Islet precursor cell (in vitro differentiated cells): ENCODE measurements around the gene PSME2.
"Not testable (repeated sequence)": the region's sequence is repeated elsewhere in the genome, so short reads cannot be mapped to it uniquely, and the experiment has no call there.

Experiments used
- DNase-seq: peaks from one replicate; pipeline ENCODE4 v3.0.0-alpha.2; 2018

PSME2 gene

DNA sequence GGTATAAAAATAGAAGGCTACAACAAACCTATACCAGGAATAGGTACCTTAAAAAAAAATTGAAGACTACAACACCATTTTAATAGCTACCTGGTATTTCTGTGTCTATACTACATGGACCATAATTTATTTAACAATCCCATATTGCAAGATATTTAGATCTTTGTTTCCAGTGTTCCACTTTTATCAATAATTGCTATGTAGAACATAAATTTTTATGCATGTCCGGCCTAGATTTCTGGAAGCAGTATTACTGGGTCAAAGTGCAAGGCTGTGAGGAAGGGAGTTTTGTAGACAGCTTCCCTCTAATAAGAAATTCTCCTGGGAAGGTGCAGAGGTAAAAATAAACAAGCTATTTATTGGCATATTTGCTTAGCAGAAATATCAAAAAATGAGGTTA, 35.9 kb downstream of the PSME2 start:
- no peak for DNase-seq

DNA sequence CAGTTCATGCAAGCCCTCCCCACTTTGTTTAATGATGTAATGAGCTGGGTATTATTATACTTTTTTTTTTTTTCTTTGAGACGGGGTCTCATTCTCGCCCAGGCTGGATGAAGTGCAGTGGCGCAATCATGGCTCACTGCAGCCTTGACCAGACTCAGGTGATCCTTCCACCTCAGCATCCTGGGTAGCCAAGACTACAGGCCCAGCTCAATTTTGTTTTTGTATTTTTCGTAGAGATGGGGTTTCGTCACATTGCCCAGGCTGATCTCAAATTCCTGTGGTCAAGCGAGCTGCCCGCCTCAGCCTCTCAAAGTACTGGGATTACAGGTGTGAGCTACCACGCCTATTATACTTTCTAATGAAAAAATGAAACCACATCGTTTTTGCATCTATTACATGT, 36.4 kb downstream of the PSME2 start:
- no peak for DNase-seq

DNA sequence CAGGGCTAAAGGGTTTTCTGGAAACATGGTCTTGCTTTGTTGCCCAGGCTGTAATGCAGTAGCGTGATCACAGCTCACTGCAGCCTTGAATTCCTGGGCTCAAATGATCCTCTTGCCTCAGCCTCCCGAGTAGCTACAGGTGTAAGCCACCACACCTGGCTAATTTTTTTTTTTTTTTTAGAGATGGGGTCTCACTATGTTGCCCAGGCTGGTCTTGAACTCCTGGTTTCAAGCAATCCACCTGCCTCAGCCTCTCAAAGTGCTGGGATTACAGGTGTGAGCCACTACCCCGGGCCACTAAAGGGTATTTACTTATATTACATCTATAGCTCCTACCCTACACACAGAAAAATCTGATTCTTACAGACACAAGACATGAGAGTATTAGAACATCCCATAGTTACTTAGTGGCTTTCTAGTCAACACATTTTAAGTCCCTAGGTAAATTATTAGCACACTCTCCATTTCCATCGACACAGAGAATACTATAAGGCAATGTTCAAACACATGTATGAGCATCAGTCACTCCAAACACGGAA, 38.0 kb downstream of the PSME2 start:
- no peak for DNase-seq

DNA sequence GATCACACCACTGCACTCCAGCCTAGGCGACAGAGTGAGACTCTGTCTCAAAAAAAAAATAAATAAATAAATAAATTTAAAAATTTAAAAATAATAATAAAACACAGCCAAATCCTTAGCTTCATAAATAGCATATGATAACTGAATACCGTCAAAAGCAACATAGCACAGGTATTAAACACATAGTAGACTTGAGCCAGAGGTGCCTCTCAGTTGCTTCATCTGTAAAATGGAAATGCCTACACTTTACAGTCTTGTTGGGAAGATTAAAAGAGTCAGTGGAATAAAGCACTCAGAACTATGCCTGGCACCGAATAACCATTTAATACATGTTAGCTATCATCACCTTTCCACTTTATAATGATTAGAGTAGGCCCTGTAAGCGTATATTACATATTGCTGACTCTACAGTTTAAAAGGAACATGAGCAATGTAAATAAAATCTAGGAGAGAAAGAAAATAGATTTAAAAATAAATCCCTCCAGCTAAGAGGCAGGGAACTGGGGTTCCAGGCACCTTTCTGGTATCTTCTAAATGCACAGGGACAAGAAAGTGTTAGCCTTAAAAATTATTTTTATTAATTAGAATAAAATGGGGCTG, 39.6 kb downstream of the PSME2 start:
- DNase-seq, result no peak

DNA sequence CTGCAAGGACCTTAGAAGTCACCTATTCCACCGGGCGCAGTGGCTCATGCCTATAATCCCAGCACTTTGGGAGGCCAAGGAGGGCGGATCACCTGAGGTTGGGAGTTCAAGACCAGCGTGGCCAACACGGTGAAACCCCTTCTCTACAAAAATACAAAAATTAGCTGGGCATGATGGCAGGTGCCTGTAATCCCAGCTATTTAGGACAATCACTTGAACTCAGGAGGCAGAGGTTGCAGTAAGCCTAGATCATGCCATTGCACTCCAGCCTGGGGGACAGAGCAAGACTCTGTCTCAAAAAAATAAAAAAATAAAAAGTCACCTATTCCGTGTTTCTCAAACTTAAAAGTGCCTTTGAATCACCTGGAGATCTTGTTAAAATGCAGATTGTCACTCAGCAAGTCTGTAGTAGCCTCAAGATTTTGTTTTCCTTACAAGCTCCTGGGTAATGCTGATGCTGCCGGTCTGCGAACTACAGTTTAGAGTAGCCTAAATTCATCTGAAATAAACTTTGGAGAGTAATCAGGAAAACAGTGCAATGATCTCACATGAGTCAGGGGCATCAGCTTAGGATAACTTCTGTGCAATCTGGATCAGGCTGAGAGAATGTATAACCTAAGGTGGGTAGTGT, 40.7 kb downstream of the PSME2 start:
- DNase-seq, result not testable (repeated sequence)

DNA sequence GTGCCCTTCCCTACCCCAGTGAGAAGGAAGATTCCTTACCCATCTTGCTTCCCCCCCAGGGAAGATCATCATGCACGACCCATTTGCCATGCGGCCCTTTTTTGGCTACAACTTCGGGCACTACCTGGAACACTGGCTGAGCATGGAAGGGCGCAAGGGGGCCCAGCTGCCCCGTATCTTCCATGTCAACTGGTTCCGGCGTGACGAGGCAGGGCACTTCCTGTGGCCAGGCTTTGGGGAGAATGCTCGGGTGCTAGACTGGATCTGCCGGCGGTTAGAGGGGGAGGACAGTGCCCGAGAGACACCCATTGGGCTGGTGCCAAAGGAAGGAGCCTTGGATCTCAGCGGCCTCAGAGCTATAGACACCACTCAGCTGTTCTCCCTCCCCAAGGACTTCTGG, 43.0 kb downstream of the PSME2 start:
- no peak for DNase-seq

DNA sequence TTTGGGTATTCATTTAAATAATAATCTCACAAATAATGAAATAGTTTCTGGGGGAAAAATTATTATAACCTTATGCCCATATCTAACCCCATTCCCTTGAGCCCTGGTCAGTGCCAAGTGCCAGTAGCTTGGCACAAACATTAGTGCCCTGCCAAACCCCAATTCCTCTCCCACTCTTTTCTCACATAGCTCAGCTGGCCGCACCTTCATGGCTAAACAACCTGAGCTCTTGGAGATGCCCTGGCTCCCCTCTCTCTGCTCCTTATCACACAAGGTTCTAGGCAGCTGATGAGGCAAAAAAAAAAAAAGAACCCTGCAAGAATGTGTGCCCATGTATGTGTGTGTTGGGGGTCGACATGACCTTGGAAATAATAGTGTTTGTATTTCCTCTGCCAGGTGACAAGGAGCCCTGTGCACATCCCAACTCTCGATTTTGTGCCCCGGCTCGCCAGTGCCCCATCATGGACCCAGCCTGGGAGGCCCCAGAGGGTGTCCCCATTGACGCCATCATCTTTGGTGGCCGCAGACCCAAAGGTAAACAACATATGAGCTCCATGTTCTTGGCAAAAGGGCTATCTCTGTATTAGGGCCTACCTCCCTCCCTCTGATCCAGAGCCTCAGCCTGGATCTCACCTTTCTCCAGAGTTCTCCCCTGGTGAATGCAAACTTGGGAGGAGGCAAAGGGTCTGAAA, 43.9 kb downstream of the PSME2 start:
- DNase-seq, result no peak

DNA sequence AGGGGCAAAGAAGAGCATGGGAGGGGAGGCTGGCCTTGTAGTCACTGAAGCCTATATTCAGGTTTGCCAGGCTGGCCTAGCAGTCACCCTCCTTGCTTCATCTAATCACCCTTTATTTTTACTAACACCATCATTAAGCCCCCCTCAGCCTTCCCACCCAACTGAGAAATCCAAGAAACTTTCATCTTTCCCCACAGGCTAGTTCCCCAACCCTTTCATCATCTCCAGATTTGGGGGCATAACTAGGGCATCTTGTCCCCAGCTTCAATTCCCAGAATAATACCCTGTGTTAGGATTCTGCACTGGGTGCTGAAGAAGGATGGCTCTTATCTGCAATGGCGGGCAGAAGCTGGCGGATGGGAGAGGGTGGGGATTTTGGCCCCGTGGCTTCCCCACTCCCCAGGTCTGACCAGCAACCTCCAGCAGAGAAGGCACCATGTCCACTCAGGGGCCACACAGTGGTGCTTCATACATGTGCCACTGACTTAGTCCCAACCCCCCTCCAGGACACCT, 45.4 kb downstream of the PSME2 start:
- DNase-seq, result no peak

DNA sequence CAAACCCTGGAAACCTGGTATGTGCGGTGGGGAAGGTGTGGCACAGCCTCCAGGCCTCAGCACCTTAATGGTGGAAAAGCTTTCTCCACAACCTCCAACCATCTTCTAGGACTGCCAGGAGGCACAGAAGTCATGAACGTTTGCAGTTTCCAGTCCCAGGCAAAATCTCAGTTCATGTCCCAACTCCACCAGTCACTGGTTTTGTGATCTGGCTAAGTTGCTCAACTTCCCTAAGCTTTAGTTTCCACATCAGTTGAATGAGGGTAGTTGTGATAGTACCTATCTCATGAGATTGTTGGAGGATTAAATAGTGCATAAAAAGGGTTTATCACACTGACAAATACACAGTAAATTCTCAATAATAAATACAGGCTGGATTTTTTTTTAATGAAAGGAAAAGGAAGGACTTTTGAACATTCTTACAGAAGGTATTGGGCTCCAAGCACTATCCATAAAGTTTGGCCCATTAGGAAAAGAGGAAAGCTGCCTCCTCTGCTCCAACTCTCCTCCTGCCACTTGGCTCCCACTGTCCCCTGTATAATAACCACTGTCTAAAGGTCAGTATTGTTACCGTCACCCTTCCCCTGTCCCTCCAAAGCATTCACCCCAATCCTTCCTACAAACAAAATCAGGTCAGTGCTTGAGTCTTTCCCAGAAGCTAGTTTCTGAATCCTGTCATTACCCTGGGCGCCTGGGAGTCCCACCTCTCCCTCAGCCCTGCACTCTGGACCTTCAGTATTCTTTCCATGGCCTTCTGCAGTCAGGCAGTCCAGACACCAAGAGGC, 46.0 kb downstream of the PSME2 start:
- no peak for DNase-seq

DNA sequence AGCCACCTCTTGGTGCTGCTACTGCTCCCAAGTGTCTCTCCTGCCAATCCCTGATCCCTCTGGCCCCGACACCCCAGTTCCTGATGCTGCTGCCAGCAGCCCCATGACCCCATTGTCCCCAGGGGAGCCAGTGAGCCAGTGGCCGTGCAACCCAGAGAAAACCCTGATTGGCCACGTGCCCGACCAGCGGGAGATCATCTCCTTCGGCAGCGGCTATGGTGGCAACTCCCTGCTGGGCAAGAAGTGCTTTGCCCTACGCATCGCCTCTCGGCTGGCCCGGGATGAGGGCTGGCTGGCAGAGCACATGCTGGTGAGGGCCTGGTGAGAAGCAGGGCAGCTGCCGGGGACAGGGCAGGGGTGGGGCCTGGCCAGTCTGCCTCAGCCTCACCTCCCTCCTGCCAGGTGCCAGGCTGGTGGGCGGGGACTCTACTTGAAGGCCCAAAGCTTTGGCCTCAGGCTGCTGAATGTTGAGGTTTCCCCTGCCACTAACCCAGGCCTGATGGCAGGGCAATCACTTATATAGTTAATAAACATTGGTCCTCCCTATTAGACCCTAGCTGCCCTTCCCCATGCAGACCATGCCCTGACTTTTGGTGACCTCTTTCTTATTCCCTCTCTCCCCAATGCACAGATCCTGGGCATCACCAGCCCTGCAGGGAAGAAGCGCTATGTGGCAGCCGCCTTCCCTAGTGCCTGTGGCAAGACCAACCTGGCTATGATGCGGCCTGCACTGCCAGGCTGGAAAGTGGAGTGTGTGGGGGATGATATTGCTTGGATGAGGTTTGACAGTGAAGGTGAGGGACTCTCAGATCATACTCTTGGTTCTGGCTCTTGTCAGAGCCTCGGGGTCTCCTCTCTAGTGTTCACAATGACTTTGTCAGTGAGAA, 47.2 kb downstream of the PSME2 start:
- no peak for DNase-seq

DNA sequence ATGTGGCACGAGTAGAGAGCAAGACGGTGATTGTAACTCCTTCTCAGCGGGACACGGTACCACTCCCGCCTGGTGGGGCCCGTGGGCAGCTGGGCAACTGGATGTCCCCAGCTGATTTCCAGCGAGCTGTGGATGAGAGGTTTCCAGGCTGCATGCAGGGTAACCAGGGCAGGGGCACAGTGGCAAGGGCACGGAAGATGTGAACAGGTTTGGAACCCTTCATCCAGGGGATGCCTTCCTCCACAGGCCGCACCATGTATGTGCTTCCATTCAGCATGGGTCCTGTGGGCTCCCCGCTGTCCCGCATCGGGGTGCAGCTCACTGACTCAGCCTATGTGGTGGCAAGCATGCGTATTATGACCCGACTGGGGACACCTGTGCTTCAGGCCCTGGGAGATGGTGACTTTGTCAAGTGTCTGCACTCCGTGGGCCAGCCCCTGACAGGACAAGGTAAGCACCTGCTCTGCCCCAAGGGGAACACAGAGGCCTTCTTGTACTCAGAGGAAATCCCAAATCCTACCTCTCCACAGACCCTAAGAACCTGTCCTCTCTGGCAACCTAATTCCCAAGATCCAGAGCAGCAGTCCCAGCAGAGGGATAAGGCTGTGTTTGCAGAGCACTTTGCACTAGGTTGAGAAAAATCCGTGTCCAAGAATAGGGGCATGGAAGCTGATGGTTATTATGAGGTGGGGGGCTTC, 48.0 kb downstream of the PSME2 start:
- no peak for DNase-seq

DNA sequence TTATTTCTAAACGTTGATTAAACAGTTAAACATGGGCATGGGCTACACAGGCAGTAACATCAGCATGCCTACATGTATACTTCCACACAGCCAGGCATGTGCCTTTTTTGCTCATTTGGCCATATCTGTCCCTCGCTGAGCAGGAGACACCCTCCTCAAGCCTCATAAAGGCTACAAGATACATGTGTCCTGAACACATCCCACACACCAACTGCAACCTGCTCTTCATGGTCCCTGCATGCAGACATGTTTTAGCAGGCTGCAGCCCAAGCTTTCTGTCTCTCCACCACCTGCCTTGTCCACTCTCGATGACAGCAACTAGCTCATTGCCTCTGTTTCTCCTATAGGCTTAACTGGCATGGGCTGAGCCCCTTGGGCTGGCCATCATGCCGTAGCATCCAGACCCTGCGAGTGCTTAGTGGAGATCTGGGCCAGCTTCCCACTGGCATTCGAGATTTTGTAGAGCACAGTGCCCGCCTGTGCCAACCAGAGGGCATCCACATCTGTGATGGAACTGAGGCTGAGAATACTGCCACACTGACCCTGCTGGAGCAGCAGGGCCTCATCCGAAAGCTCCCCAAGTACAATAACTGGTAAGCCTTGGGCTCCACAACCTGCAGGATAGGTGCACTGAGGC, 49.7 kb downstream of the PSME2 start:
- no peak for DNase-seq

DNA sequence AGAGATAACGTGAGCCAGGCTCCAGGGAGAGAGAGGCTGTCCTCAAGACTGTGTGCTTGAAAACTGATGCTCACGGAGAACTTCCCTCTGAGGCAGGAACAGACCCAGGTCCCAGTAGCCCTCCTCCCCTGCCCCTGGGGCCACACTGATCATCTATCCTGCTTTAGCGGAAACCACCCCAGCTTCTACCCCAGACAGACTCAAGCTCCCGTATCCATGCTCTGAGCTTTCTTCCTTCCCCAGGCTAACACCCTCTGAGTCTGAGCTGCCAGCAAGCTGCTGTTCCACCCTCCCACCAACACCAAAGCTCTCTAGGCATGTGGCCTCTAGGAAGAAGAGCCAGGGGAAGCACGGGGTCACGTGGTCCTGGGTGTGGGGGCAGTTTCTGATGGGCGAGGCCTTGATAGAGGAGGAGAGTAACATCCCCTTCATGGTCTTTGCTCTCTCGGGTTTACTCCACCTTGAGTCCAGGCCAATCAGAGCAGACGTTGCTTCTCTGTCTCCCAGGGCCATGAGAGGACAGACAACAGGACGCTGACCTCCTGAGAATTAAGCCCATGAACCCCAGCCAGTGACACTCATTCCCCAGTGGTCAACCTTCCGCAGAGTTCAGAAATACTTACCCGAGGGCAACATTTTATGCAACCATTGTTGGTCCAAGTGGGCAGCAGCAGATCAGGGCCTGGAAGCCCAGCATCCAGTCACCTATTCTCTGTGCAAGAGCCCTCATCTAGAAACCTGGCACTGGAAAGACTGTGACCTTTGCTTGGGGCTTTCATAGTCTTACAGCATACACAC, 50.9 kb downstream of the PSME2 start:
- peak; percentile 84 for DNase-seq

DNA sequence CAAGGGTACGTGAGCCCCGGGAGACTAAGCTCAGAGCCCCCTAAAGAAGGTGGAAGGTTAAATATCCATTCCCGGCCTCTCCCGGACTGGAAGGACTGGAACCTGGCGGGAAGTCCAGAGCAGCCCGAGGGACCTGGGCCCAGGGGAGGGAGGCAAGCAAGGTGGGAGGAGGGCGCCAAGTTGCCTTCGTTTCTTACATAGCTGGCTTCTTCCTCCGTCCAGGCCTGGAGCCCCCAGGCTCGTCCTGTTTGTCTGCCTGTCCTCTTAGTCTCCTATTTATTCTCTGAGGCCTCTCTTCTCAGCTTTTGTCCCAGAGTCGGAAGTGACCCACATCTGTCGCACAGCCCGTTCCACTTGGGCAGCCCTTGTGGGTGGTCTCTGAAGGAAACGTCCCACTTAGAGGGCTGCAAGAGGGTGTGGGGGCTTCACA, 51.6 kb downstream of the PSME2 start:
- DNase-seq, result no peak

DNA sequence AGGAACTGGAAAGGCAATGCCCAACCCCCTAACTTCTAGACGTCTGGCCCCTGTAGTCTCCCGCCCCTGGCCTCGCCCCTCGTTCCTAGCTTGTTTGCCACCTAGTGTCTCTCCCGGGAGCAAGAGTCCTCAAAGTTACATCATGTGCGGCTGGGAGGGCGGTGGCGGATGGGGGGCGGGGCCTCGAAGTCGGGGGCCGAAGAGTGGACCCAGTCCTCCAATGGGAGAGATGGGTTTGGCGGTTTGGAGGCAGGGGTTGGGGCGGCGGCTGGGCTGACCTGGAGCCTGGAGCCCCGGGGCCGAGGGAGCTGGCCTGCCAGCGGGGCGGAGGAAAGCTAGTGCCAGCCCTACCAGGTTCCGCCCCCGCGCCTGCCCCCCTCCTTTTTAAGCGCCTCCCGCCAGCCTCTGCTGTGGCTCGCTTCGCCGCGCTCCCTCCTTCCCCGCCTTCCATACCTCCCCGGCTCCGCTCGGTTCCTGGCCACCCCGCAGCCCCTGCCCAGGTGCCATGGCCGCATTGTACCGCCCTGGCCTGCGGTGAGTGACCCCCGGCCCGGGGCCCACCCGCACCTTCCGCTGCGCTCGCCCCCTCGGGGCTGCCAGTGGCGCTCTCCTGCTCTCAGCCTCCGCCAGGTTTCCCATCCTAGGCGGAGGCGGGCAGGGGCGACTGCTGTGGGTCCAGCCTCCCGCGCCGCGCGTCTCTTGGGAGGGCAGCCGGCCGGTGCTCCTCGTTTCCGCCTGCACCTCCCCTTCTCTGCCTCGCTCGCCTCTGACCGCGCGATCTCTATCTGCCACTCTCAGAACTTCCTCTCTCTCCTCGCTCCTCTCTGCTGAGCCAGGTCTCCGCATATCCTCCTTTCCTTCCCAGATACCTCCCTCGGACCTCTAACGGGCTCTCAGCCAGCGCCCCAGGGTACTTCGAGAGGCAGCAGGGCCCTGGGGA, 52.2 kb downstream of the PSME2 start, which contains the start of gene PCK2:
Gene PCK2 (plus strand): TSS at position 411 of the 940 bp plus-strand sequence. CDS start 95 bp downstream, at position 506.
- DNase-seq, result peak; percentile 99
